Psoas muscle (tissue), 8 donors: Measurements from ENCODE around the gene OLA1. TPM values are rescaled to one million over a fixed set of nuclear protein-coding genes. Genes with fewer than 3 reads are reported as not detected.

ENCODE experiments used
- ATAC-seq, 4 donors: fragments of 200-7000 bp; cut with Tn5 transposase; one replicate each; pipeline ENCODE4 v1.9.1; 2020; ENCODE audit warnings: moderate library complexity in 3 of 4, mild to moderate bottlenecking in 2 of 4
- DNase-seq, 2 donors: peaks; one replicate each; pipeline ENCODE4 v3.0.0-alpha.2; 2020
- H3K27ac ChIP-seq: fragments of 200-600 bp; one replicate; pipeline ENCODE4 v1.8.0; 2022
- H3K27me3 ChIP-seq, 3 donors: fragments of 200-600 bp in 1 of 3; one replicate each; pipeline versions ENCODE4 v1.6.1 to v1.8.0; 2013 to 2022; ENCODE audit warnings: low read length in 2 of 3, mild to moderate bottlenecking in 2 of 3, moderate library complexity in 1 of 3; ENCODE audit not compliant: insufficient read depth in 3 of 3
- H3K36me3 ChIP-seq, 2 donors: fragments of 200-600 bp in 1 of 2; one replicate each; pipeline versions ENCODE4 v1.6.1 to v1.8.0; 2013 to 2022; ENCODE audit warnings: low read depth in 1 of 2, mild to moderate bottlenecking in 1 of 2, moderate library complexity in 1 of 2; ENCODE audit not compliant: insufficient read depth in 1 of 2
- H3K4me1 ChIP-seq: fragments of 200-600 bp; one replicate; pipeline ENCODE4 v1.8.0; 2022
- H3K4me3 ChIP-seq: fragments of 200-600 bp; one replicate; pipeline ENCODE4 v1.8.0; 2022; ENCODE audit warnings: mild to moderate bottlenecking
- H3K9me3 ChIP-seq: fragments of 200-600 bp; one replicate; pipeline ENCODE4 v1.8.0; 2022
- WGBS, 3 donors: extraction: QIAGEN DNeasy Blood & Tissue Kit; methylation state at CpG; one replicate each; pipeline versions ENCODE4 v1.1.6 to v1.1.7; 2013; 5-methylcytosine and 5-hydroxymethylcytosine counted together
- intact Hi-C, 2 donors: fragments of 100-400 bp; cut with DNase I; formaldehyde crosslinking; loops; one replicate each; pipeline versions ENCODE4 v1.11.0 to v1.14.2; 2022
- long read RNA-seq, 2 donors: library from polyadenylated mRNA; unstranded; transcript quantifications; one replicate each; pipeline ENCODE4 v2.0.0, GENCODE V29; 2021
- polyA plus RNA-seq, 3 donors: library from polyadenylated mRNA; stranded (reverse); fragments of 200-250 nt; gene quantifications; one replicate each; pipeline ENCODE4 v1.2.3, GENCODE V29; 2013
- total RNA-seq, 4 donors: library from RNA; stranded (reverse); fragmentation: NEBNext Ultra II Directional in 2 of 4; extraction: Animal tissue kit (Norgen Biotek cat#: 25700) in 2 of 4; gene quantifications; one replicate each; pipeline versions ENCODE4 v1.2.1 to v1.2.4, GENCODE V29; 2021 to 2023
- TF ChIP-seq, protein P1 (sequence below): fragments of 200-600 bp; IDR thresholded peaks from one replicate; pipeline ENCODE4 v1.8.0; 2022; ENCODE audit warnings: antibody characterized with exemption
- donor health status: healthy with polysubstance abuse.
- donor health status: DM: no; HTN: no; CAD: no; lungs with moderate emphysema.
- donor health status: Bipolar disorder and iron deficiency.
- donor health status: healthy.
- donor health status: DM: yes; HTN: yes; CAD: no.
- donor health status: DM: no; HTN: no; CAD: no.
- donor health status: DM: no; HTN: no; CAD: no.
- donor health status: DM: yes; HTN: yes; CAD: no.

Gene OLA1
- total RNA-seq (100 to 1,000 TPM in 3 of 4 donors, 10 to 100 TPM in 1; 86.8 to 125 (median 115) TPM), polyA plus RNA-seq (100 to 1,000 TPM; 100 to 112 (median 101) TPM)
- long read RNA-seq, donor 1, full-length matches to known transcripts: 105 of 111 reads
- long read RNA-seq, donor 1, partial matches to known transcripts: 3 of 111 reads
- long read RNA-seq, donor 1, other reads (novel, unspliced or antisense): 3 of 111 reads
- long read RNA-seq, donor 2, full-length matches to known transcripts: 165 of 184 reads
- long read RNA-seq, donor 2, partial matches to known transcripts: 6 of 184 reads
- long read RNA-seq, donor 2, other reads (novel, unspliced or antisense): 13 of 184 reads

DNA sequence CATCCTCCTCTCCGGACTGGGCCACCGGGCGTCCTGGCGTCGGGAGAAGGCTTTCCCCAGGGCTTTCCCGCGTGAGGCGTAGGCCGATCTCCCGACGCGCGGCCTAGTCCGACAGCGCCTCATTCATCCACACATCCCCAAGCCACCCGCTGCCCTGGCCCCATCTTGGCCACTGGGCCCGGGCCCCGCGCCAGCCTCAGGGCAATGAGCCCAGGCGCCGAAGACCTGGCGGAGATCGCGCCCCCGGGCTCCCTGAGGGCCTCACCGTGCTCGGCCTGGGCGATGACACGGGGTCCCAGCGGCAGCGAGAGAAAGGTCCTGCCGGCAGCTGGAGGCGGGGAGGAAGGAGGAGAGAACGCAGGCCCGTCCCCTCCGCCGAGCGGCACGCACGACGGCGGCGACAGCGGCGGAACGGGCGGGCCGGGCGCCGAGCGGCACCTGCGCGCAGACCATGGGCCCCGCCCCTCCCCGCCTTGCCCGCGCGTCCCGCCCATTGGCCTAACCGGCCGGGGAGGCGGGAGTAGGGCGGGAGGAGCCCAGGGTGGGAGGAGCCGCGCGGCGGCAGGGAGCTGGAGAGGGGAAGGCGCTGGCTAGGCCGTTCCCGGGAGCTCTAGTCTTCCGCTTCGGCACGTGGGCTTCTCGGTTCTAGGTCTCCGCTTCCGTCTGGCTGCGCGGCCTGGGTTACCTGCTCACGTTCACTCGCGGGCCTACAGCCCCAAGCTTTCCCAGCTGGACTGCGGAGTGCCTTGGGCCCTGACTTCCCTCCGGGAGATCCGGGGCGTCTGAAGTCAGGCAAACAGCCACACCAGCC, at the start of gene OLA1:
TSS of gene OLA1 (minus strand) at position 346 of the 811 bp plus-strand sequence. CDS start 1,717 bp downstream, outside the sequence.
- H3K27ac ChIP-seq: peak within 1 kb of the TSS; percentile 93
- ATAC-seq (peak; percentile 99 to 100 (median 100)), DNase-seq (peak; percentile 96 to 98)
- H3K27me3 ChIP-seq: no peaks in the 10 kb centered on the region
- H3K36me3 ChIP-seq: peaks cover 0 to 14% of the 10 kb centered on the region in 2 donors
- H3K9me3 ChIP-seq: no peaks in the 10 kb centered on the region
- H3K4me3 ChIP-seq: peak within 1 kb of the TSS; percentile 66
- WGBS, 3 donors: 0 to 1% (median 0%) methylated on average over 29 to 85 of the region's 85 CpGs
- TF ChIP-seq, protein P1, sequence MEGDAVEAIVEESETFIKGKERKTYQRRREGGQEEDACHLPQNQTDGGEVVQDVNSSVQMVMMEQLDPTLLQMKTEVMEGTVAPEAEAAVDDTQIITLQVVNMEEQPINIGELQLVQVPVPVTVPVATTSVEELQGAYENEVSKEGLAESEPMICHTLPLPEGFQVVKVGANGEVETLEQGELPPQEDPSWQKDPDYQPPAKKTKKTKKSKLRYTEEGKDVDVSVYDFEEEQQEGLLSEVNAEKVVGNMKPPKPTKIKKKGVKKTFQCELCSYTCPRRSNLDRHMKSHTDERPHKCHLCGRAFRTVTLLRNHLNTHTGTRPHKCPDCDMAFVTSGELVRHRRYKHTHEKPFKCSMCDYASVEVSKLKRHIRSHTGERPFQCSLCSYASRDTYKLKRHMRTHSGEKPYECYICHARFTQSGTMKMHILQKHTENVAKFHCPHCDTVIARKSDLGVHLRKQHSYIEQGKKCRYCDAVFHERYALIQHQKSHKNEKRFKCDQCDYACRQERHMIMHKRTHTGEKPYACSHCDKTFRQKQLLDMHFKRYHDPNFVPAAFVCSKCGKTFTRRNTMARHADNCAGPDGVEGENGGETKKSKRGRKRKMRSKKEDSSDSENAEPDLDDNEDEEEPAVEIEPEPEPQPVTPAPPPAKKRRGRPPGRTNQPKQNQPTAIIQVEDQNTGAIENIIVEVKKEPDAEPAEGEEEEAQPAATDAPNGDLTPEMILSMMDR: peak; percentile 7
- intact Hi-C loops: loop anchor here in 1 of 2 donors (5.0 kb wide), 2 partner anchors 89 to 286 kb away; no protein-coding TSS in a partner anchor
- H3K4me1 ChIP-seq: peaks cover 10% of the 10 kb centered on the region

DNA sequence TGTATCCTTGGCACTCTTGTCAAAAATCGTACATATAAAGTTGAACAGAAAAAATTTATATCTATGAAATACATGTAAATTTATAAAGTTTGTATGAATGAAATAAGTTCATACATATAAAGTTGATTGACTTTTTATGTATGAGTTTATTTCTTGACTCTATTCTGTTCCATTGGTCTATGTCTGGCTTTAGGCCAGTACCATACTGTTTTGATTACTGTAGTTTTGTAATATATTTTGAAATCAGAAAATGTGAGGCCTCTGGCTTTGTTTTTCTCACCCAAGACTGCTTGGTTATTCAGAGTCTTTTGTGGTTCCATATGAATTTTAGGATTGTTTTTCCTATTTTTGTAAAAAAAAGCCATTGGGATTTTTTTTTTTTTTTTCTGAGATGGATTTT, 44.6 kb upstream of the OLA1 start:
- TF ChIP-seq, protein P1: no peak
- intact Hi-C loops: no loop called here
- no peaks in the 10 kb centered on the region for H3K36me3 ChIP-seq
- H3K27me3 ChIP-seq: peaks cover 0 to 3% (median 0%) of the 10 kb centered on the region in 3 donors
- DNase-seq (no peak), ATAC-seq (no peak)
- no peaks in the 10 kb centered on the region for H3K4me1 ChIP-seq
- no peak overlapping the region for H3K27ac ChIP-seq
- H3K4me3 ChIP-seq: no peak overlapping the region
- no peaks in the 10 kb centered on the region for H3K9me3 ChIP-seq
- 91 to 100% (median 97%) methylated on average over 1 of the region's 1 CpG for WGBS, 3 donors

DNA sequence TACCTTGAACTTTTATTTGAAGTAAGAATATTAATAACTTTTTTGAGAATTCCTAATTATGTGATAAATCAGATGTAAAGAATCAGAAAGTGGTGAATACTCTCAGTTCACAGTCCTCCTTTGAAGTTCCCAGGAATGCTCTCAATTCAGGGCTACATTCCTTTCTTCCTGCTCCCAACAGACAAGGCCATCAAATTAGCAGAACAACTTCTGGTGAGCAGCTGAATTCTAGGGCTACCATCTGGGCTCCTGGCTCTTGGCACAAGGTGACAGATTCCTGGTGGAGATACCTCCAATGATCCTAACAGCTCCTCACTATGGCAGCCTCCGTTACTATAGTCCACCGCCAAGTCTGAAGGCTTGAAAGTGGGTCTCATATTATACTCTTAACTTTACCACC, 37.8 kb upstream of the OLA1 start:
- intact Hi-C loops: no loop called here
- ATAC-seq: no peak
- no peak overlapping the region for H3K4me3 ChIP-seq

GRCh38 chr2:174282441-174282840, 34.1 kb upstream of the OLA1 start:
- no peak overlapping the region for H3K27ac ChIP-seq
- no peaks in the 10 kb centered on the region for H3K9me3 ChIP-seq
- TF ChIP-seq, protein P1: no peak
- intact Hi-C loops: no loop called here
- peaks cover 0 to 8% (median 0%) of the 10 kb centered on the region in 3 donors for H3K27me3 ChIP-seq
- WGBS, 3 donors: 81 to 89% (median 82%) methylated on average over 2 of the region's 2 CpGs
- no peaks in the 10 kb centered on the region for H3K36me3 ChIP-seq
- no peak for DNase-seq
- no peak overlapping the region for H3K4me3 ChIP-seq
- no peak for ATAC-seq
- no peaks in the 10 kb centered on the region for H3K4me1 ChIP-seq

More for the DNA sequence above, 37.8 kb upstream of the OLA1 start:
- peaks cover 0 to 8% (median 0%) of the 10 kb centered on the region in 3 donors for H3K27me3 ChIP-seq
- no peaks in the 10 kb centered on the region for H3K9me3 ChIP-seq
- TF ChIP-seq, protein P1: no peak
- H3K27ac ChIP-seq: no peak overlapping the region
- H3K4me1 ChIP-seq: no peaks in the 10 kb centered on the region
- WGBS, 3 donors: 56 to 62% (median 57%) methylated on average over 2 of the region's 2 CpGs
- H3K36me3 ChIP-seq: no peaks in the 10 kb centered on the region
- DNase-seq: no peak
